ENCODE data around the gene UBALD2.
"Not testable (repeated sequence)": the region's sequence is repeated elsewhere in the genome, so short reads cannot be mapped to it uniquely, and the experiment has no call there.

Gene UBALD2

DNA sequence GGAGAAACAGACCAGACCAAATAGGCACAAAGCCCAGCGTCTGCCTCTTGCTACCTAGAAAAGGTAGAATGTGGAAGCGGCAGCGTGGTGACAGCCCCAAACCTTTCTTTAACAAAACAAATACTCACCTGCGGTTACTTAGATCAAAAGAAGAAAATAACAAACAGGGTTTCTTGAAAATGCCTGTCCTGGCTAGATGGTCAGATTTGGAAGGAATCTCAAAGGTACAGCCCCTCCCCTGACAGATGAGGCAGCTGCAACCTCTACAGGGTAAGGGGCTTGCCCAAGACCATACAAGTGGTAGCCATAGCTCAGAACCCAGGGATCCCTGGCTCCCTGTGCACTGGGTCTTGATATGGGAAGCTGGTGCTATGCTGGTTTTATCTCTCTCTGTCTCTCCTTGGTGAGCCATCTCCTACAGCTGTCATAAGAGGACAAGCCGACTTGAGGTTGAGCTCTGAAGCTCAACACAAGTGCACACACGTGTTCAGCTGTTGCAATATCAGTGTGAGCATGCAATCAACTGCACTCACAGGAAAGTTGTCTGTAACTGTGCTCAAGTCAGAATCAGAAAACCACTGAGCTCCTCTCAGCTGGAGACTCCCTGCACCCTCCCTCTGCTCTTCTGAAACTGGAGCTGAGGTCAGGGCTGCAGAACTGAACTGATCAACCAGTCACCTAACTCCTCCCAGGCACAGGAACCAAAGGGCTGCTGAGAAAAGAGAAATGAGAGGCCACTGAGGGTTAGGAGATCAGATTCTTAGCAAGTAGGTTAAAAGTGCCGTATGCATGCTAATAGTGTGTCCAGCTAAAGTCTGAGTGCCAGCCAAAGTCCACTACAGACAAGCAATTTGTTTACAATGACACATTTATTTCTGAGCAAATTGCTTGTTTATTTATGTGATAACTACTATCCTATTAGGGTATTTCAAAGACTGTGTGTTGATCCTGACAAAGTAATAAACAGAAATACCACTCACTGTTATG lies 18.8 kb upstream of the UBALD2 start:
- DNase-seq, result no peak

DNA sequence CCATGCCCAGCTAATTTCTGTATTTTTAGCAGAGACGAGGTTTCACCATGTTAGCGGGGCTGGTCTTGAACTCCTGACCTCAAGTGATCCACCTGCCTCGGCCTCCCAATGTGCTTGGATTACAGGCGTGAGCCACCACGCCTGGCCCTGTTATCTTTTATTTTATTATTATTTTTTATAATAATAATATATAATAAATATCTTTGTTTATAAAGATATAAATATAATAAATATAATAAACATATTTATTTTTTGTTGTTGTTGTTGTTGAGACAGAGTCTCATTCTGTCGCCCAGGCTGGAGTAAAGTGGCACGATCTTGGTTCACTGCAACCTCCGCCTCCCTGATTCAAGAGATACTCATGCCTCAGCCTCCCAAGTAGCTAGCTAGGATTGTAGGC lies 17.8 kb upstream of the UBALD2 start:
- DNase-seq, result no peak

- DNase-seq, result no peak
These were observed 16.9 kb upstream of the UBALD2 start for GRCh38 chr17:76248013-76248782.

DNA sequence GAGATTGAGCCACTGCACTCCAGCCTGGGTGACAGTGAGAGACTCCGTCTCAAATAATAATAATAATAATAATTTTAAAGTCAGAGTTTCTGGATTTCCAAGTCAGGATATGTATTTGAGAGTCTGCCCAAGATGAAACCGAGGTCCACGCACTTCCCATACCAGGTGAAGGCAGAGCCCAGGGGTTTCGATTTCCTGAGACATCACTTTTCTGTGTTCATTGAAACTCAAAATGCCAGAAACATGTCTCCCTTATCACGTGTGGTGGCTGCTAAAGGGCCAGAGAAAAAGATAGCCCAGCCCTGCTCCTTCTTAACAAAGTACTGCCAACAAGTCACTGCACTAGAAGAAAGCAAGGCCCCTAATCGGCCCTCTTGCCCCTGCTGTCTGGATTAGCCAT lies 15.0 kb upstream of the UBALD2 start:
- DNase-seq, result no peak

GRCh38 chr17:76251478-76252039 lies 13.6 kb upstream of the UBALD2 start:
- no peak for DNase-seq

- no peak for DNase-seq
These were observed 12.9 kb upstream of the UBALD2 start for GRCh38 chr17:76252040-76252954.

- DNase-seq, result not testable (repeated sequence)
These were observed 12.0 kb upstream of the UBALD2 start for GRCh38 chr17:76252967-76253766.

- DNase-seq, result no peak
These were observed 11.3 kb upstream of the UBALD2 start for GRCh38 chr17:76253841-76254240.

- DNase-seq, result no peak
These were observed 10.9 kb upstream of the UBALD2 start for GRCh38 chr17:76254275-76254674.

GRCh38 chr17:76255801-76256429 lies 9.2 kb upstream of the UBALD2 start:
- DNase-seq, result no peak

DNA sequence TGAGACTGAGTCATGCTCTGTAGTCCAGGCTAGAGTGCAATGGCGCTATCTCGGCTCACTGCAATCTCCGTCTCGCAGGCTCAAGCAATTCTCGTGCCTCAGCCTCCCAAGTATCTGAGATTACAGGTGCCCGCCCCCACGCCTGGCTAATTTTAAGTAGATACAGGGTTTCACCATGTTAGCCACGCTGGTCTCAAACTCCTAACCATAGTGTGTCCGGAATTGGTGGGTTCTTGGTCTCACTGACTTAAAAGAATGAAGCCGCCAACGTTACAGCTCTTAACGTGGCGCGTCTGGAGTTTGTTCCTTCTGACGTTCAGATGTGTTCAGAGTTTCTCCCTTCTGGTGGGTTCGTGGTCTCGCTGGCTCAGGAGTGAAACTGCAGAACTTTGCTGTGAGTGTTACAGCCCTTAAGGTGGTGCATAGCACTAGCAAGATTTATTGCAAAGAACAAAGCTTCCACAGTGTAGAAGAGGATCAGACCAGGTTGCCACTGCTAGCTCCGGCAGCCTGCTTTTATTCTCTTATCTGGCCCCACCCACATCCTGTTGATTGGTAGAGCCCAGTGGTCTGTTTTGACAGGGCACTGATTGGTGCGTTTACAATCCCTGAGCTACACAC lies 8.6 kb upstream of the UBALD2 start:
- DNase-seq, result not testable (repeated sequence)

DNA sequence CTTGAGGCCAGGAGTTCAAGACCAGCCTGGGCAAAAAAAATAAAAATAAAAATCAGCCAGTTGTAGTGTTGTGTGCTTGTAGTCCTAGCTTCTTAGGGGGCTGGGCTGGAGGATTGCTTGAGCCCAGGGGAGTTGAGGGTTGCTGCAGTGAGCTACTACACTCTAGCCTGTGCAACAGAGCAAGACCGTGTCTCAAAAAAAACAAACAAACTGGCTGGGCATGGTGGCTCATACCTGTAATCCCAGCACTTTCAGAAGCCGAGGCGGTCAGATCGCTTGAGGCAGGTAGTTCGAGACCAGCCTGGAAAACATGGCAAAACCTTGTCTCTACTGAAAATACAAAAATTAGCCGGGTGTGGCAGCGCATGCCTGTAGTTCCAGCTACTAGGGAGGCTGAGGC lies 4.9 kb upstream of the UBALD2 start:
- DNase-seq, result no peak

- no peak for DNase-seq
These were observed 4.5 kb upstream of the UBALD2 start for GRCh38 chr17:76260669-76261068.

GRCh38 chr17:76261421-76262215 lies 3.5 kb upstream of the UBALD2 start:
- no peak for DNase-seq

- DNase-seq, result peak; percentile 70
These were observed 2.3 kb upstream of the UBALD2 start for GRCh38 chr17:76262732-76263344.

DNA sequence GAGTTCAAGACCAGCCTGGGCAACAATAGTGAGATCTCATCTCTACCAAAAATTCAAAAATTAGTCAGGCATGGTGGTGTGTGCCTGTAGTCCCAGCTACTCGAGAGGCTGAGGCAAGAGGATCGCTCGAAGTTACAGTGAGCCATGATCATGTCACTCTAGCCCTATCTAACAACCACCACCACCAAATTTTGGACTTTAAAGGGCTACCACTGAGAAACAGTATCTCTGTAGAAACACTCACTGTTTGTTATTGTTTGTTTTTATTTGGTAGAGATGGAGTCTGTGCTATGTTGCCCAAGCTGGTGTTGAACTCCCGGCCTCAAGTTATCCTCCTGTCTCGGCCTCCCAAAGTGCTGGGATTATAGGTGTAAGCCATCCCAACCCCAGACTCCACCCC lies 1.3 kb upstream of the UBALD2 start:
- no peak for DNase-seq

DNA sequence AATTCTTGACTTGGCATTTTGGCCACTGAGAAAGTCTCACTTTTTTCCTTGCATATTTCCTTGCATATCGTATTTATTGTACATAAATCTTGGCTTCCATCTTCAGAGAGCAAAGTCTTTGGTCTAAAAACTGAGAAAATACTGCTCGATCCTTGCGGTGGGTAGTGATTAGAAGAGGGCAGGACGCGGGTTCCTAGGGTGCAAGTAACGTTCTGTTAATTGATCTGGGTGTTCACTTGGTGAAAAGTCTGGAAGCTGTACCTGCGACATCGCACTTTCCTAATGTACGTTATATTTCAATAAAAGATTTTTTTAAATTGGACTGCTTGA lies 758 bp upstream of the UBALD2 start:
- DNase-seq, result no peak

- peak; percentile 13 for DNase-seq
These were observed 586 bp downstream of the UBALD2 start for GRCh38 chr17:76265624-76266243.
